SK-N-SH treated with all-trans-retinoic acid at 6 μM for 48 hours (cell line): ENCODE measurements around the gene LDB2.

Source experiments
- CSDC2 ChIP-seq: fragments of 250-450 bp; sonication (Bioruptor Pico); IDR thresholded peaks from 2 replicates; pipeline ENCODE4 v1.5.0; 2020; ENCODE audit warnings: mild to moderate bottlenecking, moderate library complexity
- GLIS3 ChIP-seq: fragments of 250-450 bp; sonication (Bioruptor Pico); IDR thresholded peaks from 2 replicates; pipeline ENCODE4 v1.5.0; 2020; ENCODE audit warnings: mild to moderate bottlenecking, moderate library complexity
- TCF4 ChIP-seq: fragments of 250-450 bp; sonication (Bioruptor Pico); IDR thresholded peaks from 2 replicates; pipeline ENCODE4 v1.8.0; 2021; ENCODE audit warnings: mild to moderate bottlenecking, moderate library complexity, borderline replicate concordance
- ZC3H10 ChIP-seq: fragments of 250-450 bp; sonication (Bioruptor Pico); IDR thresholded peaks from 2 replicates; pipeline ENCODE4 v1.5.1; 2021; ENCODE audit warnings: mild to moderate bottlenecking, moderate library complexity
- ZFP3 ChIP-seq: fragments of 250-450 bp; sonication (Bioruptor Pico); IDR thresholded peaks from 2 replicates; pipeline ENCODE4 v1.5.0; 2020; ENCODE audit warnings: mild to moderate bottlenecking, moderate library complexity
- ZNF70 ChIP-seq: fragments of 450-650 bp; formaldehyde crosslinking; IDR thresholded peaks from 2 replicates; pipeline ENCODE4 v1.5.0; 2020; ENCODE audit warnings: mild to moderate bottlenecking, moderate library complexity

- TF ChIP-seq ZFP3 (CRISPR knock-in tag) (no peak), ZNF70 (CRISPR knock-in tag) (no peak), ZC3H10 (CRISPR knock-in tag) (no peak), GLIS3 (CRISPR knock-in tag) (no peak), TCF4 (no peak), CSDC2 (no peak)
These were observed 374.0 kb downstream of the LDB2 start for GRCh38 chr4:16524406-16524805.
